ENCODE measurements around the gene ARID5B. TPM values are rescaled to one million over a fixed set of nuclear protein-coding genes. Genes with fewer than 3 reads are reported as not detected.

The ARID5B gene
- total RNA-seq, 1 donor from 2014 or later, result 0.62 TPM

GRCh38 chr10:62098278-62099121 is 197.0 kb downstream of the ARID5B start:
- H3K4me1 Mint-ChIP-seq (ENCODE audit: unreplicated experiment), result no peaks in the 10 kb centered on the region
- H3K27ac Mint-ChIP-seq (ENCODE audit: unreplicated experiment), result no peak overlapping the region
- no peak for TF ChIP-seq CTCF (IDR thresholded peaks at IDR 0.05; ENCODE audit: unreplicated experiment)
- no peaks in the 10 kb centered on the region for H3K27me3 Mint-ChIP-seq (ENCODE audit: unreplicated experiment)
- no peaks in the 10 kb centered on the region for H3K36me3 Mint-ChIP-seq (ENCODE audit: low read depth, unreplicated experiment)
- no peaks in the 10 kb centered on the region for H3K9me3 Mint-ChIP-seq (ENCODE audit: unreplicated experiment)
- no peak for DNase-seq (ENCODE audit: low spot score)
- no peak overlapping the region for H3K4me3 Mint-ChIP-seq (ENCODE audit: unreplicated experiment)

GRCh38 chr10:62099299-62099698 is 197.8 kb downstream of the ARID5B start:
- no peak overlapping the region for H3K4me3 Mint-ChIP-seq (ENCODE audit: unreplicated experiment)
- H3K9me3 Mint-ChIP-seq (ENCODE audit: unreplicated experiment), result no peaks in the 10 kb centered on the region
- H3K27ac Mint-ChIP-seq (ENCODE audit: unreplicated experiment), result no peak overlapping the region
- no peak for DNase-seq (ENCODE audit: low spot score)
- TF ChIP-seq CTCF (IDR thresholded peaks at IDR 0.05; ENCODE audit: unreplicated experiment), result no peak
- no peaks in the 10 kb centered on the region for H3K27me3 Mint-ChIP-seq (ENCODE audit: unreplicated experiment)
- no peaks in the 10 kb centered on the region for H3K36me3 Mint-ChIP-seq (ENCODE audit: low read depth, unreplicated experiment)
- no peaks in the 10 kb centered on the region for H3K4me1 Mint-ChIP-seq (ENCODE audit: unreplicated experiment)

- DNase-seq (ENCODE audit: low spot score), result no peak
These were observed 202.4 kb downstream of the ARID5B start for GRCh38 chr10:62103857-62104256.

GRCh38 chr10:62106929-62107519 is 205.5 kb downstream of the ARID5B start:
- Mint-ChIP-seq H3K4me1 (ENCODE audit: unreplicated experiment) (peaks cover 8% of the 10 kb centered on the region), H3K9me3 (ENCODE audit: unreplicated experiment) (no peaks in the 10 kb centered on the region), H3K27me3 (ENCODE audit: unreplicated experiment) (peaks cover 3% of the 10 kb centered on the region), H3K36me3 (ENCODE audit: low read depth, unreplicated experiment) (no peaks in the 10 kb centered on the region), H3K27ac (ENCODE audit: unreplicated experiment) (no peak overlapping the region), H3K4me3 (ENCODE audit: unreplicated experiment) (no peak overlapping the region)
- TF ChIP-seq CTCF (IDR thresholded peaks at IDR 0.05; ENCODE audit: unreplicated experiment), result no peak
- DNase-seq (ENCODE audit: low spot score), result no peak

More at GRCh38 chr10:62103857-62104256, 202.4 kb downstream of the ARID5B start:
- H3K4me1 Mint-ChIP-seq (ENCODE audit: unreplicated experiment), result no peaks in the 10 kb centered on the region
- no peak overlapping the region for H3K4me3 Mint-ChIP-seq (ENCODE audit: unreplicated experiment)
- H3K27ac Mint-ChIP-seq (ENCODE audit: unreplicated experiment), result no peak overlapping the region
- H3K27me3 Mint-ChIP-seq (ENCODE audit: unreplicated experiment), result peaks cover under 1% of the 10 kb centered on the region
- no peaks in the 10 kb centered on the region for H3K9me3 Mint-ChIP-seq (ENCODE audit: unreplicated experiment)
- H3K36me3 Mint-ChIP-seq (ENCODE audit: low read depth, unreplicated experiment), result no peaks in the 10 kb centered on the region
- TF ChIP-seq CTCF (IDR thresholded peaks at IDR 0.05; ENCODE audit: unreplicated experiment), result no peak

All from endothelial cell (in vitro differentiated cells).